GM21447 (cell line): ENCODE measurements around the gene UGT1A5.

ENCODE experiments used
- ATAC-seq: cut with Tn5 transposase; IDR thresholded peaks from one replicate; pipeline ENCODE4 v1.9.1; 2021; ENCODE audit not compliant: unreplicated experiment

UGT1A5 gene

GRCh38 chr2:233779722-233780121, 67.0 kb downstream of the UGT1A5 start:
- no peak for ATAC-seq

GRCh38 chr2:233780771-233781170, 68.1 kb downstream of the UGT1A5 start:
- ATAC-seq = no peak

- ATAC-seq = no peak
Measured at GRCh38 chr2:233789554-233789953, 76.8 kb downstream of the UGT1A5 start.

GRCh38 chr2:233791151-233791882, 78.6 kb downstream of the UGT1A5 start:
- no peak for ATAC-seq

- no peak for ATAC-seq
Measured at GRCh38 chr2:233791883-233792329, 79.2 kb downstream of the UGT1A5 start.

- no peak for ATAC-seq
Measured at GRCh38 chr2:233792720-233793119, 80.0 kb downstream of the UGT1A5 start.

- no peak for ATAC-seq
Measured at GRCh38 chr2:233793465-233794127, 80.9 kb downstream of the UGT1A5 start.

GRCh38 chr2:233794128-233794658, 81.5 kb downstream of the UGT1A5 start:
- ATAC-seq = no peak

- ATAC-seq = no peak
Measured at GRCh38 chr2:233795735-233796171, 83.0 kb downstream of the UGT1A5 start.

GRCh38 chr2:233796254-233796653, 83.5 kb downstream of the UGT1A5 start:
- no peak for ATAC-seq

- no peak for ATAC-seq
Measured at GRCh38 chr2:233798335-233799086, 85.8 kb downstream of the UGT1A5 start.

GRCh38 chr2:233799087-233799665, 86.5 kb downstream of the UGT1A5 start:
- ATAC-seq = no peak

- ATAC-seq = no peak
Measured at GRCh38 chr2:233799716-233800115, 87.0 kb downstream of the UGT1A5 start.

GRCh38 chr2:233800208-233800607, 87.5 kb downstream of the UGT1A5 start:
- ATAC-seq = no peak

- ATAC-seq = peak; percentile 53
Measured at GRCh38 chr2:233801357-233802131, 88.8 kb downstream of the UGT1A5 start.

- ATAC-seq = no peak
Measured at GRCh38 chr2:233802132-233802815, 89.6 kb downstream of the UGT1A5 start.

GRCh38 chr2:233803292-233803911, 90.7 kb downstream of the UGT1A5 start:
- ATAC-seq = no peak

- ATAC-seq = no peak
Measured at GRCh38 chr2:233803994-233804393, 91.3 kb downstream of the UGT1A5 start.

GRCh38 chr2:233807215-233807865, 94.6 kb downstream of the UGT1A5 start:
- ATAC-seq = no peak
